Uterus (tissue), 4 donors: ENCODE results near the gene UBE3C. TPM values are rescaled to one million over a fixed set of nuclear protein-coding genes. Genes with fewer than 3 reads are reported as not detected.
"Not testable (repeated sequence)": the region's sequence is repeated elsewhere in the genome, so short reads cannot be mapped to it uniquely, and the experiment has no call there.

Experiments
- DNase-seq, 2 donors: peaks; one replicate each; pipeline ENCODE4 v3.0.0-alpha.2; 2019 to 2020
- H3K27ac ChIP-seq, 2 donors: fragments of 200-600 bp; sonication (generic); 1 replicate in 1 of 2; 2 replicates in 1 of 2; pipeline ENCODE4 v1.5.1; 2016 to 2018
- H3K27me3 ChIP-seq, 2 donors: fragments of 200-600 bp; sonication (generic); one replicate each; pipeline ENCODE4 v1.5.1; 2018 to 2019; ENCODE audit warnings: control low read depth in 1 of 2
- H3K36me3 ChIP-seq, 2 donors: fragments of 200-600 bp; sonication (generic); one replicate each; pipeline ENCODE4 v1.5.1; 2019; ENCODE audit warnings: control low read depth in 1 of 2
- H3K4me1 ChIP-seq, 2 donors: fragments of 200-600 bp; sonication (generic); one replicate each; pipeline ENCODE4 v1.5.1; 2018 to 2019; ENCODE audit warnings: control low read depth in 1 of 2
- H3K4me3 ChIP-seq, 2 donors: fragments of 200-600 bp; sonication (generic); 1 replicate in 1 of 2; 2 replicates in 1 of 2; pipeline ENCODE4 v1.5.1; 2018 to 2019; ENCODE audit warnings: mild to moderate bottlenecking in 1 of 2
- H3K9me3 ChIP-seq, 2 donors: fragments of 200-600 bp; sonication (generic); one replicate each; pipeline ENCODE4 v1.5.1; 2019; ENCODE audit warnings: control low read depth in 1 of 2
- POLR2A ChIP-seq, 2 donors: fragments of 450-650 bp; IDR thresholded peaks; one replicate each; pipeline ENCODE4 v1.6.1; 2016; ENCODE audit warnings: antibody characterized with exemption in 2 of 2, mild to moderate bottlenecking in 1 of 2, moderate library complexity in 1 of 2
- intact Hi-C: fragments of 100-400 bp; cut with DNase I; formaldehyde crosslinking; loops from one replicate; pipeline ENCODE4 v1.15.1; 2023; ENCODE audit warnings: low total_unique reads
- total RNA-seq, 4 donors: library from RNA; depleted of rRNA in 3 of 4; stranded (reverse); fragments of >200 nt in 3 of 4; gene quantifications; one replicate each; pipeline versions ENCODE4 v1.1.0 to v1.2.4, GENCODE V29; 2014 to 2023
- TF ChIP-seq, protein P1 (sequence below), 4 experiments: fragments of 200-600 bp in 2 of 4; fragments of 450-650 bp in 2 of 4; sonication (generic) in 2 of 4; IDR thresholded peaks; one replicate each; pipeline ENCODE4 v1.5.1; 2016 to 2019; ENCODE audit warnings: antibody characterized with exemption in 4 of 4, mild to moderate bottlenecking in 2 of 4, moderate library complexity in 1 of 4
- donor health status: DM: yes; HTN: yes; CAD: no.

UBE3C gene
- total RNA-seq, 4 donors from 2014 or later: 54.1 to 121 (median 91.7) TPM

DNA sequence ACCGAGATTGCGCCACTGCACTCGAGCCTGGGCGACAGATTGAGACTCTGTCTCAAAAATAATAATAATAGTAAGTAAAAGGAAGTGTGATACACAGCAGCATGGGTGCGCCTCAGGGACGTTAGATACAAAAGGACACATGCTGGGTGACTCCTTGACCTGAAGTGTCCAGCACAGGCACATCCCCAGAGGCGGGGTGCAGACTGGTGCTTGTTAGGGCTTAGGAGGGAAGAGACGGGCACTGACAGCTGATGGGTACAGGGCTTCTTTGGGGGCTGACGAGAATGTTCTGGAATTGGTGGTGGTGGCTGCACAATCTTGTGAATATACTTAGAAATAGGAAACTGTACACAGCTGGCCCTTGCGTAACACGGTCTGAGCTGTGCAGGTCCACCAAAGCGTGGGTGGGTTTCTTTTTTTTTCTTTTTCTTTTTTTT lies 136.3 kb downstream of the UBE3C start:
- Histone ChIP-seq H3K9me3 (no peaks in the 10 kb centered on the region), H3K27ac (no peak overlapping the region), H3K4me1 (peaks cover 0 to 5% of the 10 kb centered on the region in 2 donors), H3K4me3 (no peak overlapping the region), H3K36me3 (no peaks in the 10 kb centered on the region), H3K27me3 (peaks cover 0 to 7% of the 10 kb centered on the region in 2 donors)
- intact Hi-C loops: no loop called here
- DNase-seq: no peak
- no peak for TF ChIP-seq POLR2A (IDR thresholded peaks at IDR 0.05)
- TF ChIP-seq, protein P1, sequence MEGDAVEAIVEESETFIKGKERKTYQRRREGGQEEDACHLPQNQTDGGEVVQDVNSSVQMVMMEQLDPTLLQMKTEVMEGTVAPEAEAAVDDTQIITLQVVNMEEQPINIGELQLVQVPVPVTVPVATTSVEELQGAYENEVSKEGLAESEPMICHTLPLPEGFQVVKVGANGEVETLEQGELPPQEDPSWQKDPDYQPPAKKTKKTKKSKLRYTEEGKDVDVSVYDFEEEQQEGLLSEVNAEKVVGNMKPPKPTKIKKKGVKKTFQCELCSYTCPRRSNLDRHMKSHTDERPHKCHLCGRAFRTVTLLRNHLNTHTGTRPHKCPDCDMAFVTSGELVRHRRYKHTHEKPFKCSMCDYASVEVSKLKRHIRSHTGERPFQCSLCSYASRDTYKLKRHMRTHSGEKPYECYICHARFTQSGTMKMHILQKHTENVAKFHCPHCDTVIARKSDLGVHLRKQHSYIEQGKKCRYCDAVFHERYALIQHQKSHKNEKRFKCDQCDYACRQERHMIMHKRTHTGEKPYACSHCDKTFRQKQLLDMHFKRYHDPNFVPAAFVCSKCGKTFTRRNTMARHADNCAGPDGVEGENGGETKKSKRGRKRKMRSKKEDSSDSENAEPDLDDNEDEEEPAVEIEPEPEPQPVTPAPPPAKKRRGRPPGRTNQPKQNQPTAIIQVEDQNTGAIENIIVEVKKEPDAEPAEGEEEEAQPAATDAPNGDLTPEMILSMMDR (IDR thresholded peaks at IDR 0.05): no peak

DNA sequence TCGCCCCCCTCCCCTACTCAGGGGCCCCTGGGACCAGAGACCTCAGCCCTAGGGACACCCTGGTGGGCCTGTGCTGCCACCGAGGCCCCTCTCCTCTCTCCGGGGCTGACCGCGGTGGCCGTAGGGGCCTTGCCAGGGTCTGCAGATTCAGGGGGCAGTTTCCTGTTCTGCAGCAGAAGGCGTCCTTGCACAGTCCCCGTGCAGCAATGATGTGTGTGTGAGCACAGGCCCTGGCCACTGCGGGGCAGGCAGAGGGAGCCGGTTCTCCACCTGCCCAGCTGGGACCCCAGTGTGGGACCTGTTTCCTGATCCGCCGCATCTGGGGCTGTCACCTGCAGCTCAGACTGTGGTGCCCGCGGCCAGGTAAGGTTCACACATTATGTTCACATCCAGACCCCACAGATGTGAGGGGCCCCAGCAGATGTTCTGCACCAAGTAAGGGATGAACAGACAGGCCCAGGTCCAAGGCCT lies 137.4 kb downstream of the UBE3C start:
- Histone ChIP-seq H3K4me3 (no peak overlapping the region), H3K4me1 (peaks cover 0 to 5% of the 10 kb centered on the region in 2 donors), H3K36me3 (no peaks in the 10 kb centered on the region), H3K9me3 (no peaks in the 10 kb centered on the region), H3K27me3 (peaks cover 0 to 7% of the 10 kb centered on the region in 2 donors), H3K27ac (no peak overlapping the region)
- TF ChIP-seq, protein P1 (IDR thresholded peaks at IDR 0.05): no peak
- no peak for TF ChIP-seq POLR2A (IDR thresholded peaks at IDR 0.05)
- DNase-seq: no peak
- intact Hi-C loops: no loop called here

DNA sequence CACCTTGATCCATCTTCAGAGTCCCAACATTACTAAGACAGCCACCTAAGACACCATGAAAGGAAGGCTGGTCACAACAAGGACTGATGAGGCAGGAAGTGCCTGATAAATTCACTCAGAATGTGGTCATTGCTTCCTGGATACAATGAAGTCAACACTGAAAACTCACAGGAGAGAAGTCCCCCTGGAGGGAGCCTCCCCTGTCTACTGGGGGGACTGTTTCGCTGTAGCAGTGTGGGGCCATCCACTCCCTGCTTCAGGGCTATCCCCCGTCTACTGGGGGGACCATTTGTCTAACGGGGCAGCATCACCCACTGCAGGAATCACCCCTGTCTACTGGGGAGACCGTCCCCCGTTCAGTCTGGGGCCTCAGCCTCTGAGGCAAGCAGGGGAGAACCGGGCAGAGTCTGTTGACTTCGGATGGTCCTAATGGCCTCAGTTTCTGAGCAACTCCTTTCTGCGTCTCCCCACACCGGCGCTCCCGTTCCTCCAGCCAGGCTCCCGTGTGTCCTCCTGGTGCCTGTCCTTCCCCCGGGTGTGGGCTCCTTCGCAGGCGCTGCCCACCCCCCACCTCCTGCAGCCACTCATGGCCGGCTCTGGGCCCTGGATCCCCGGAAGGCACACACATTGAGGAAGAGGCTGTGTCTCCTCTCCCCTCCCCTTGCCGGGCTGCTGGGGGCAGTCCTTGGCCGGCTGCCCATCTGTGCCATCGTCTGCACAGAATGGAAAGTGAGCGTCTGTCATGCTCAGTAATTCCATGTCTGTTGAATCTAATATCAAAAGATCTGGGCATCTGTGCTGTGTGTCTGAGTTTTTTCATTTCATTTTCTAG lies 138.2 kb downstream of the UBE3C start:
- no peak for DNase-seq
- TF ChIP-seq, protein P1 (IDR thresholded peaks at IDR 0.05): no peak
- TF ChIP-seq POLR2A (IDR thresholded peaks at IDR 0.05): no peak
- Histone ChIP-seq H3K27me3 (peaks cover 0 to 7% of the 10 kb centered on the region in 2 donors), H3K36me3 (no peaks in the 10 kb centered on the region), H3K4me3 (no peak overlapping the region), H3K9me3 (no peaks in the 10 kb centered on the region), H3K4me1 (peaks cover 0 to 5% of the 10 kb centered on the region in 2 donors), H3K27ac (no peak overlapping the region)
- intact Hi-C loops: no loop called here

DNA sequence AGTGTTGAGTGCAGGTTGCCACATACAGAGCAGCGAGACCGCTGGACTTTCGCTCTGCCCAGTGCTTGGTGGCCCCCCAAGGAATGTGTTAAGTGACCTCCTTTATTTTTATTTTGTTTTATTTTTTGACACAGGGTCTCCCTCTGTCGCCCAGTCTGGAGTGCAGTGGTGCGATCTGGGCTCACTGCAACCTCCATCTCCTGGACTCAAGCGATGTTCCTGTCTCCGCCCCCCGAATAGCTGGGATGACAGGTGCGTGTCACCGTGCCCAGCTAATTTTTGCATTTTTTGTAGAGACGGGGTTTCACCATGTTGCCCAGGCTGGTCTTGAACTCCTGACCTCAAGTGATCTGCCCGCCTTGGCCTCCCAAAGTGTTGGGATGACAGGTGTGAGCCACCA lies 138.8 kb downstream of the UBE3C start:
- H3K4me1 ChIP-seq, H3K9me3 ChIP-seq, H3K4me3 ChIP-seq, H3K27ac ChIP-seq, DNase-seq, H3K36me3 ChIP-seq, H3K27me3 ChIP-seq, intact Hi-C loops: not testable (repeated sequence)

DNA sequence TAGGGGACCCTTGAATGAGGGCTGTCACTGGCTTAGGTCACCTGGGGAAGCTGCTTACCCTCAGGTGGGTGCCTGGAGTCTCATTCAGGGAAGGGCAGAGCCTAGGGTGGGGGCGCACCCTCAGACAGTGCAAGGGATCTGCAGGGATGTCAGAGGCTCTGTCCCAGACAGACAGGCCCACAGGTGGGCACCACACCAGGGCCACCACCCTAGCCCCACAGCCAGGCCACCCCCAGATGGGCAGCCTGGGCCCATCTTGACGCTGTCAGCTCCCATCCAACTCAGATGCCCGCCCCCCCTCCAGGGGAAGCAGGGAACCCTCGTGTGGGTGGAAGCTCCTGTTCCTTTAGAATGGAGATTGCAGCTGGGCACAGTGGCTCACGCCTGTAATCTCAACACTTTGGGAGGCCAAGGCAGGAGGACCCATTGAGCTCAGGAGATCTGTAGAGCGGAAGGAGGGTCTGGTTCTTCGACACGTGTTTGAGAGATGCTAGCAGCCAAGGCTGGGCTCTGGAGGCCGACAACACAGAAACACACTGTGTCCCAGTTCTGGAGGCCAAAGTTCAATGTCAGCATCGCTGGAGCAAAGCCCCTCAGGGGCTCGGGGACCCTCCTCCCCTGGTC lies 139.6 kb downstream of the UBE3C start:
- DNase-seq: no peak
- Histone ChIP-seq H3K27ac (no peak overlapping the region), H3K27me3 (peaks cover 0 to 7% of the 10 kb centered on the region in 2 donors)

More for the DNA sequence above, 139.6 kb downstream of the UBE3C start:
- Histone ChIP-seq H3K4me3 (no peak overlapping the region), H3K9me3 (no peaks in the 10 kb centered on the region), H3K4me1 (no peaks in the 10 kb centered on the region), H3K36me3 (no peaks in the 10 kb centered on the region)
- intact Hi-C loops: no loop called here
- no peak for TF ChIP-seq POLR2A (IDR thresholded peaks at IDR 0.05)
